Vagina (tissue), 2 donors: ENCODE data around the gene TGFBR3.

Experiments
- POLR2AphosphoS5 ChIP-seq, 2 donors: sonication (generic); formaldehyde crosslinking; IDR thresholded peaks; one replicate each; pipeline ENCODE4 v1.9.0; 2017; ENCODE audit warnings: antibody characterized with exemption in 2 of 2, mild to moderate bottlenecking in 2 of 2, low read depth in 1 of 2; ENCODE audit not compliant: insufficient read depth in 1 of 2
- TF ChIP-seq, protein P1 (sequence below), 3 experiments: fragments of 450-650 bp in 2 of 3; fragments of 200-600 bp in 1 of 3; sonication (generic) in 1 of 3; IDR thresholded peaks; one replicate each; pipeline ENCODE4 v1.5.1; 2017 to 2019; ENCODE audit warnings: antibody characterized with exemption in 3 of 3, mild to moderate bottlenecking in 2 of 3, moderate library complexity in 2 of 3

DNA sequence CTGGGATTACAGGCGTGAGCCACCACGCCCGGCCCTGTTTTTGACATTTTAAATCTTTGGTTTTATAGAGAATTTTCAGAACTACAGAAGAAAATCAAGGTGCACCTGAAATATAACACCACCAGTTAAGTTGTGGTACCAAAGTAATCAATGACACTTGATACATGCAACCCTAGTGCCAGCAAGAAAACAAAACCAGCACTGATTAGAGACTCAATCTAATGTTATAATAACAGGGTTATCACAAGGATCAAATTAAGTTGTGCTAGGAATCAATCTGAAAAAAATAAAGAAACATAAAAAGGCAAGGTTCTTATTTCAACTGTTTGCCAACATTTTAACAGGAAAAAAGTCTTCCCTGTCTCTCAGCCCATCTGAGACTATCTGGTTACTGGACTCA, 23.8 kb downstream of the TGFBR3 start:
- TF ChIP-seq, protein P1, sequence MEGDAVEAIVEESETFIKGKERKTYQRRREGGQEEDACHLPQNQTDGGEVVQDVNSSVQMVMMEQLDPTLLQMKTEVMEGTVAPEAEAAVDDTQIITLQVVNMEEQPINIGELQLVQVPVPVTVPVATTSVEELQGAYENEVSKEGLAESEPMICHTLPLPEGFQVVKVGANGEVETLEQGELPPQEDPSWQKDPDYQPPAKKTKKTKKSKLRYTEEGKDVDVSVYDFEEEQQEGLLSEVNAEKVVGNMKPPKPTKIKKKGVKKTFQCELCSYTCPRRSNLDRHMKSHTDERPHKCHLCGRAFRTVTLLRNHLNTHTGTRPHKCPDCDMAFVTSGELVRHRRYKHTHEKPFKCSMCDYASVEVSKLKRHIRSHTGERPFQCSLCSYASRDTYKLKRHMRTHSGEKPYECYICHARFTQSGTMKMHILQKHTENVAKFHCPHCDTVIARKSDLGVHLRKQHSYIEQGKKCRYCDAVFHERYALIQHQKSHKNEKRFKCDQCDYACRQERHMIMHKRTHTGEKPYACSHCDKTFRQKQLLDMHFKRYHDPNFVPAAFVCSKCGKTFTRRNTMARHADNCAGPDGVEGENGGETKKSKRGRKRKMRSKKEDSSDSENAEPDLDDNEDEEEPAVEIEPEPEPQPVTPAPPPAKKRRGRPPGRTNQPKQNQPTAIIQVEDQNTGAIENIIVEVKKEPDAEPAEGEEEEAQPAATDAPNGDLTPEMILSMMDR (IDR thresholded peaks at IDR 0.05): no peak
- no peak for TF ChIP-seq POLR2AphosphoS5 (IDR thresholded peaks at IDR 0.05; ENCODE audit: insufficient read depth in 1 of 2, low read depth in 1 of 2)
